HG03342 (cell line): Measurements from ENCODE around the gene CHAC1.
"Not testable (repeated sequence)": the region's sequence is repeated elsewhere in the genome, so short reads cannot be mapped to it uniquely, and the experiment has no call there.

Source experiments
- ATAC-seq: cut with Tn5 transposase; IDR thresholded peaks from one replicate; pipeline ENCODE4 v1.9.1; 2021; ENCODE audit warnings: mild to moderate bottlenecking, moderate library complexity; ENCODE audit not compliant: unreplicated experiment

CHAC1 gene

GRCh38 chr15:40955930-40956540 lies 2.8 kb downstream of the CHAC1 start:
- ATAC-seq: no peak

GRCh38 chr15:40956541-40956982 lies 3.3 kb downstream of the CHAC1 start:
- ATAC-seq: no peak

GRCh38 chr15:40957041-40957555 lies 3.8 kb downstream of the CHAC1 start:
- no peak for ATAC-seq

- no peak for ATAC-seq
Observed at GRCh38 chr15:40957581-40958051, 4.3 kb downstream of the CHAC1 start.

GRCh38 chr15:40958146-40958545 lies 4.9 kb downstream of the CHAC1 start:
- ATAC-seq: no peak

DNA sequence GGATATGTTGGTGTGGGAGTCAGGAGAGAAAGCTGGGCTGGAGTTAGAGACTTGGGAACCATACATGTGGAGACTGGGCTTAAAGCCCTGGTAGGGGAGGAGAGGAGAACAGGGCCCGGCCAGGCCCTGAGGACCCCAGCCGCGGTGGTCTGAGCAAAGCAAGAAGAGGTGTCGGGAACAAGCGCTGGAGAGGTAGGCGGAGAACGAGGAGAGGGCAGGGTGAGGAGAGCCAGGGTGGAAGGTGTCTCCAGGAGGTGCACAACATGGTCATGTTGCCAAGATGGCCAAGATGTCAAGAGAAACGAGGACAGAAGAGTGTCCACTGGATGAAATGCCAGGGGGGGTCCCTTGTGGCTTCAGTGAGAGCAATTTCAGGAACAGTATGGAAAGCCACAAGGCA lies 5.5 kb downstream of the CHAC1 start:
- no peak for ATAC-seq

DNA sequence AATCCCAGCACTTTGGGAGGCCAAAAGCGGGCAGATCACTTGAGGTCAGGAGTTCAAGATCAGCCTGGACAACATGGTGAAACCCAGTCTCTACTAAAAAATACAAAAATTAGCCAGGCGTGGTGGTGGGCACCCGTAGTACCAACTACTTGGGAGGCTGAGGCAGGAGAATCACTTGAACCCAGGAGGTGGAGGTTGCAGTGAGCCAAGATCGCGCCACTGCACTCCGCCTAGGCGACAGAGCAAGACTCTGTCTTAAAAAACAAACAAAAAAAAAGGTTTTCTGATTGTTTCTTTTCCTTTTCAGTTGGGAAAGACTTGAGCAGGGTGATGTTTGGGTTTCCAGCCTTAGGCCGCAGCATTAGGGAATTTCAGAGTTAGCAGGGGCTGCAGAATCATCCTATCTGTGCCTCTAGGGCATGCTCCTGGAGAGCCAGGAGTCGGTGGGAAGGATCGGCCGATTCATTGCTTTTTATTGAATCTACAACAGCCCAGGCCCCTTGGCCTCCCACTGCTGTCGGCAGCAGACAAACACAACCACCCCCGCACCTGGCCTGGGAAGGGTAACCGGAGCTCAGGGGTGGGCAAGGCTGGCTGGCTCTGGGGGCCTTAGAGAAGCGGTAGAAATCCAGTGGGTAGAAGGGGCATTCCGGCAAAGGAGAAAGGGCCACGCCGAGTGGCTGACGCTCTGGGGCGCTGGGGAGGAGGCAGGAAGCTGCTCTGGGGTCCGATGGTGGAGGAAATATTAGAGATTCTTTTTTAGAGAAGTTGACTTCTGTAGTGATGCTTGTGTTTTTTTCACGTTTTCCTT lies 6.3 kb downstream of the CHAC1 start:
- ATAC-seq: no peak

- no peak for ATAC-seq
Observed at GRCh38 chr15:40960151-40960885, 7.0 kb downstream of the CHAC1 start.

- no peak for ATAC-seq
Observed at GRCh38 chr15:40960925-40961324, 7.7 kb downstream of the CHAC1 start.

DNA sequence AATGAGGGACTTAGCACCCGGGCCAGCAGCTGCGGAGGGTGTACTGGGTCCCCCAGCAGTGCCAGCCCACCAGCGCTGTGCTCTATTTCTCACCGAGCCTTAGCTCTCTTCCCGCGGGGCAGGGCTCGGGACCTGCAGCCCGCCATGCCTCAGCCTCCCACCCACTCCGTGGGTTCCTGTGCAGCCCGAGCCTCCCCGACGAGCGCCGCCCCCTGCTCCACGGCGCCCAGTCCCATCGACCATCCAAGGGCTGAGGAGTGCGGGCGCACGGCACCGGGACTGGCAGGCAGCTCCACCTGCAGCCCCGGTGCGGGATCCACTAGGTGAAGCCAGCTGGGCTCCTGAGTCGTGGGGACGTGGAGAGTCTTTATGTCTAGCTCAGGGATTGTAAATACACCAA lies 8.5 kb downstream of the CHAC1 start:
- ATAC-seq: not testable (repeated sequence)

- not testable (repeated sequence) for ATAC-seq
Observed at GRCh38 chr15:40962317-40962716, 9.0 kb downstream of the CHAC1 start.

GRCh38 chr15:40963201-40963600 lies 9.9 kb downstream of the CHAC1 start:
- no peak for ATAC-seq

DNA sequence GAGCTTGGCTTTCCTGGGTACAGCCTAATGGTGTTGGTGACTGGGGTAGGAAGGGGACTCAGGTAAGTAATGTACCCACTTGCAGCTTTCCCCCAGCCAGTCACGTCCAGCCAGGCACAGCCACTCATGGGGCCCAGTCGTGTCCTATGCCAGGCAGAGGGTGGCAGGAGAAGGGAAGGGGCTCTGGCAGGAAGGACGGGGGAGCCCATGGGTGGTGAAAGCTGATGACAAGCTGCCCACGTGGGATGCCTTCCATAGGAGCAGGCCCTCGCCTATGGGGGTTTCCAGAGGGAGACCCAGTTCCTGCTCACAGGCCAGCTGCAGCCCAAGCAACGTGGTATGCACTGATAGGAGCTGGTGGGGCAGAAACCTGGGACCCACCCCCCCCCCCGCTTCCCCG lies 10.7 kb downstream of the CHAC1 start:
- ATAC-seq: no peak

- ATAC-seq: no peak
Observed at GRCh38 chr15:40964634-40965033, 11.4 kb downstream of the CHAC1 start.

- no peak for ATAC-seq
Observed at GRCh38 chr15:40968290-40969085, 15.2 kb downstream of the CHAC1 start.

- ATAC-seq: no peak
Observed at GRCh38 chr15:40969363-40969762, 16.1 kb downstream of the CHAC1 start.

- ATAC-seq: no peak
Observed at GRCh38 chr15:40974879-40975278, 21.6 kb downstream of the CHAC1 start.

GRCh38 chr15:40976819-40977218 lies 23.5 kb downstream of the CHAC1 start:
- no peak for ATAC-seq

- no peak for ATAC-seq
Observed at GRCh38 chr15:40978141-40978540, 24.9 kb downstream of the CHAC1 start.

GRCh38 chr15:40978562-40978961 lies 25.3 kb downstream of the CHAC1 start:
- ATAC-seq: no peak

GRCh38 chr15:40981186-40981585 lies 27.9 kb downstream of the CHAC1 start:
- no peak for ATAC-seq
